Loucy (cell line): ENCODE data around the gene DIPK1B.

Experiments
- H2AFZ ChIP-seq: fragments of 200-600 bp; sonication (generic); 2 replicates; pipeline ENCODE4 v1.6.0; 2016; ENCODE audit warnings: antibody characterized with exemption, mild to moderate bottlenecking, low read length, moderate library complexity
- H3F3A ChIP-seq: fragments of 200-600 bp; 2 replicates; pipeline ENCODE4 v1.6.0; 2016; ENCODE audit warnings: antibody characterized with exemption, low read depth, mild to moderate bottlenecking
- H3K27me3 ChIP-seq: fragments of 200-600 bp; sonication (generic); 2 replicates; pipeline ENCODE4 v1.6.1; 2014; ENCODE audit warnings: low read length, mild to moderate bottlenecking; ENCODE audit not compliant: insufficient read depth, poor library complexity, severe bottlenecking
- H3K36me3 ChIP-seq: fragments of 200-600 bp; sonication (generic); 2 replicates; pipeline ENCODE4 v1.6.1; 2016; ENCODE audit warnings: low read length; ENCODE audit not compliant: insufficient read depth
- H3K4me1 ChIP-seq: fragments of 200-600 bp; sonication (generic); 2 replicates; pipeline ENCODE4 v1.5.1; 2014; ENCODE audit warnings: low read length, mild to moderate bottlenecking; ENCODE audit not compliant: insufficient read depth, poor library complexity, severe bottlenecking
- H3K4me2 ChIP-seq: fragments of 200-600 bp; sonication (generic); 2 replicates; pipeline ENCODE4 v1.6.0; 2014; ENCODE audit warnings: antibody characterized with exemption, low read length, low read depth, mild to moderate bottlenecking; ENCODE audit not compliant: poor library complexity, severe bottlenecking
- H3K4me3 ChIP-seq: fragments of 200-600 bp; sonication (generic); 2 replicates; pipeline ENCODE4 v1.5.1; 2014; ENCODE audit warnings: low read length, mild to moderate bottlenecking, mixed read lengths; ENCODE audit not compliant: poor library complexity, severe bottlenecking
- H3K79me2 ChIP-seq: fragments of 200-600 bp; sonication (generic); 2 replicates; pipeline ENCODE4 v1.6.1; 2014; ENCODE audit warnings: low read length; ENCODE audit not compliant: insufficient read depth
- H3K9ac ChIP-seq: fragments of 200-600 bp; sonication (generic); 2 replicates; pipeline ENCODE4 v1.6.0; 2014; ENCODE audit warnings: mild to moderate bottlenecking, low read depth, low read length, moderate library complexity; ENCODE audit not compliant: poor library complexity, severe bottlenecking
- H3K9me2 ChIP-seq: fragments of 200-600 bp; sonication (generic); replicated peaks from 2 replicates; pipeline ENCODE4 v1.6.1; 2016; ENCODE audit warnings: low read depth, low read length, mixed read lengths
- H3K9me3 ChIP-seq: fragments of 200-600 bp; sonication (generic); 2 replicates; pipeline ENCODE4 v1.6.1; 2014; ENCODE audit warnings: mild to moderate bottlenecking, antibody characterized with exemption, low read length, low read depth; ENCODE audit not compliant: insufficient read depth
- H4K20me1 ChIP-seq: fragments of 200-600 bp; sonication (generic); 2 replicates; pipeline ENCODE4 v1.6.0; 2014; ENCODE audit warnings: antibody characterized with exemption, low read length, mild to moderate bottlenecking; ENCODE audit not compliant: insufficient read depth, poor library complexity, severe bottlenecking
- EZH2phosphoT487 ChIP-seq: fragments of 200-600 bp; IDR thresholded peaks from 2 replicates; pipeline ENCODE4 v1.6.1; 2018; ENCODE audit warnings: antibody characterized with exemption, mild to moderate bottlenecking, moderate library complexity, borderline replicate concordance
- TF ChIP-seq, protein P1 (sequence below): fragments of 200-600 bp; sonication (generic); conservative IDR thresholded peaks from 2 replicates; pipeline ENCODE4 v1.5.1; 2014; ENCODE audit warnings: mild to moderate bottlenecking, antibody characterized with exemption, low read length

DIPK1B gene

DNA sequence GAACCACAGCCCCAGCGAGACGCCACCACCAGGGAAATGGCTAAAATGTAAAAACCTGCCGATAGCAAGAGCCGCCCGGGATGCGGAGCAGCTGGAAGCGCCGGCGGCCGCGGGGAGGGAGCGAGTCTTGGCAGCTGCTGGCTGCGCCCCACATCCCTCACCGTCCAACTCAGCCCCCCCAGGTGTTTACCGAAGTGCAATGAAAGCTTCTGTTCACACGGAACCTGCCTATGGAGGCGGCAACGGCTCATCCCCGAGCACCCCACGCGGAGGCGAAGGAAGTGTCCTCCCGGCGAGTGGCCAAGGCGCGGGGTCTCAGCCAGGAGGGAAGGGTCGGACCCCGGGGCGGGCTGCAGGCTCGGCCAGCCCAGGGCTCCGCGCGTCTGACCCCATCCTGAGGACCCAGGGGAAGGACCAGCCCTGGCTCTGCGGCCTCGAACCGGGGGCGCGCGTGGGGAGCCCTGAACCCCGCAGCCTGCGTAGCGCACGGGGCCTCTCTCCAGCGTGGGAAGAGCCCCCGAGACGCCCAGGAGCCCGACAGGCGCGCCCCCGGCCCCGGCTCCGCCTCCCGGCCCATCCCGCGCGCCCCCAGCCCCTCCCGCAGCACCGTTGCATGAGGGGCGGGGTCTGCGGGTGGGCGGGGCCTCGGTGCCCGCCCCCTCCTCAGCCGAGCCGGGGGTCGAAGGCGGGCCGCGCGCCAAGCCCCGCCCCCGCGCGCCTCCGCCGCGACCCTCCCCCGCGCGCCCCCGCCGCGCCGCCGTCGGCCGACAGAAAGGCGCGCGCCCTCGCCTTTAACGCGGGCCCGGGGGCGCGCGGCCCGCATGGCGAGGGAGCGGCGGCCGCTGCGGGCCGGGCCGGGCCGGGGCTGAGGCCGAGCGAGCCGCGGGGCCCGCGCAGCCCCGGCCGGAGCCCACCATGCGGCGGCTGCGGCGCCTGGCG is at the start of gene DIPK1B:
TSS of gene DIPK1B (plus strand) at position 822 of the 939 bp plus-strand sequence. CDS start at position 916, 94 bp downstream.
- Histone ChIP-seq H3K27me3 (no peaks in the 10 kb centered on the region), H3K4me2 (no peak within 1 kb of the TSS), H3K9me3 (no peaks in the 10 kb centered on the region), H4K20me1 (no peaks in the 10 kb centered on the region), H3K79me2 (no peaks in the 10 kb centered on the region), H3K4me3 (no peak within 1 kb of the TSS), H3K9ac (no peak within 1 kb of the TSS), H2AFZ (no peak within 1 kb of the TSS), H3F3A (no peaks in the 10 kb centered on the region), H3K9me2 (no peaks in the 10 kb centered on the region), H3K36me3 (no peaks in the 10 kb centered on the region), H3K4me1 (no peaks in the 10 kb centered on the region)
- TF ChIP-seq EZH2phosphoT487, result no peak
- TF ChIP-seq, protein P1, sequence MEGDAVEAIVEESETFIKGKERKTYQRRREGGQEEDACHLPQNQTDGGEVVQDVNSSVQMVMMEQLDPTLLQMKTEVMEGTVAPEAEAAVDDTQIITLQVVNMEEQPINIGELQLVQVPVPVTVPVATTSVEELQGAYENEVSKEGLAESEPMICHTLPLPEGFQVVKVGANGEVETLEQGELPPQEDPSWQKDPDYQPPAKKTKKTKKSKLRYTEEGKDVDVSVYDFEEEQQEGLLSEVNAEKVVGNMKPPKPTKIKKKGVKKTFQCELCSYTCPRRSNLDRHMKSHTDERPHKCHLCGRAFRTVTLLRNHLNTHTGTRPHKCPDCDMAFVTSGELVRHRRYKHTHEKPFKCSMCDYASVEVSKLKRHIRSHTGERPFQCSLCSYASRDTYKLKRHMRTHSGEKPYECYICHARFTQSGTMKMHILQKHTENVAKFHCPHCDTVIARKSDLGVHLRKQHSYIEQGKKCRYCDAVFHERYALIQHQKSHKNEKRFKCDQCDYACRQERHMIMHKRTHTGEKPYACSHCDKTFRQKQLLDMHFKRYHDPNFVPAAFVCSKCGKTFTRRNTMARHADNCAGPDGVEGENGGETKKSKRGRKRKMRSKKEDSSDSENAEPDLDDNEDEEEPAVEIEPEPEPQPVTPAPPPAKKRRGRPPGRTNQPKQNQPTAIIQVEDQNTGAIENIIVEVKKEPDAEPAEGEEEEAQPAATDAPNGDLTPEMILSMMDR, result no peak

DNA sequence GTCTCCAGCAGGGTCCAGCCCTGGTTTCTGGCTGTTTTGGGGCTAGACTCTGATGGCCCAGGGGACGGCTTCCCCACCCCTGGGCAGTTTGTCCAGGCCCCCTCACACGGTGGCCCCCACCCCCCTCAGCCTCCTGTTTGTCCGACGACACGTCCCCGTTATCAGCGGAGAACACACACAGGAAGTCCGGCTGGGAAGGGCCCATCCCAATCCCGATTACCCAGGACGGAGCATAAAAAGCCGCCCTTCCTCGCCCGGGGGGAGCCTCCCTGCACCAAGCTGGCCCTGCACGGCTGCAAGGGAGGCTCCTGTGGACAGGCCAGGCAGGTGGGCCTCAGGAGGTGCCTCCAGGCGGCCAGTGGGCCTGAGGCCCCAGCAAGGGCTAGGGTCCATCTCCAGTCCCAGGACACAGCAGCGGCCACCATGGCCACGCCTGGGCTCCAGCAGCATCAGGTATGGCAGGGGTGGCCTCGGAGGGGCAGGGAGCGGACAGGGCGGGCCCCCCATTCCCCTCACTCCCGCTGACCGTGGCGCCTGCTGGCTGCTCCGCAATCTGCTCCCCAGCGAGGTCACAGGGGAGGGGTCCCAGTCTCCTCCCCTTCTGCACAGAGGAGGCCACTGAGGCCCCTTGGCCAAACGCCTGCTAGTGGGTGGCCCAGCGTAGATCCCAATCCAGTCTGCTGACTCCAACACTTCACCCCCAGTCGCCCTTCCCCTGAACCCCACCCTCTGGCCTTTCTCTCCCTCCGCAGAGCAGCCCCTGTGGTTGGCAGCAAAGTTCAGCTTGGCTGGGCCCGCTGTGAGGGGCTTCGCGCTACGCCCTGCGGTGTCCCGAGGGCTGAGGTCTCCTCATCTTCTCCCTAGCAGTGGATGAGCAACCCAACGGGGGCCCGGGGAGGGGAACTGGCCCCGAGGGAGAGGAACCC is 49.5 kb upstream of the DIPK1B start, which contains the start of gene EGFL7:
TSS of gene EGFL7 (plus strand) at position 261 of the 926 bp plus-strand sequence. CDS start 5,367 bp downstream, outside the sequence.
- Histone ChIP-seq H3K79me2 (no peaks in the 10 kb centered on the region), H3K9me2 (no peaks in the 10 kb centered on the region), H3K9ac (no peak within 1 kb of the TSS), H2AFZ (no peak within 1 kb of the TSS), H3K27me3 (no peaks in the 10 kb centered on the region), H3K4me2 (no peak within 1 kb of the TSS), H3K4me1 (peaks cover 11% of the 10 kb centered on the region), H3K36me3 (no peaks in the 10 kb centered on the region), H4K20me1 (no peaks in the 10 kb centered on the region), H3K4me3 (no peak within 1 kb of the TSS), H3K9me3 (no peaks in the 10 kb centered on the region), H3F3A (no peaks in the 10 kb centered on the region)
- TF ChIP-seq EZH2phosphoT487, result no peak

DNA sequence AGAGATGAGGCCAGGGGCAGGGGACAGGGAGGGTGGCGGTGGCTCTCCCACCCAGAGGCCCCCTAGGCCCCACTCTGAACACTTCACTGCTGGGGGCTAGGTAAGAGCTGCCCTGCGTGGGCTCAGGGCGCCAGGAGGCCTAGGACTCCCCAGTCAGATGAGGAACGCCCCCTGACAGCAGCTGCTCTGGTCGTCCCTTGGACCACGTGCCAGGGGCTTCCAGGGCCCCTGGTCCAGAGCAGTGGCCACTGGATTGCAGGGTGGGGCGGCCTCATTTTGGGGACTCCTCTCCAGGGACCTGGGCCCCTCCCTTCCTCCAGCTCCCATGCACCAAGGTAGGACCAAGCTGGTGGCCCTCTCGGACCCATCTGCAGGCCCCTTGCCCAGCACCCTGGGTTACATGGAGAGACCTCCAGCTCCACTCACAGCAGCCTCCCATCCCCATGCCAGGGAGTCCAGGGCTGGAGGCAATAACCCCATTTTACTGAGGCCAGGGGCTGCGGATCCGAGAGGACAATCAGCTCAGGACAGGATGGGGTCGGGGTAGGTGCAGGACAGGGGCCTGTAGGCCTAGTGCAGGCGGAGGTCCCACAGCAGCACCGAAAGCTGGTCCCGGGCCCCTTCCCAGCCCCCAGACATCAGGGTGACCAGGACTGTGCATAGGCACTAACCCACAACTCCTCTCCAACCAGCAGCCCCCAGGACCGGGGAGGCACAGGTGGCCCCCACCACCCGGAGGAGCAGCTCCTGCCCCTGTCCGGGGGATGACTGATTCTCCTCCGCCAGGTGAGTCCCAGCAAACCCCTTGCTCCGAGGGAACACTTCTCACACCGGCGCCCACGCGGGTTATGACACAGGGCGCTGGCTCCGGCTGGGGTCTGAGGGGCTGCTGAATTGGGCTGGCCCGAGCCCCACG is 48.1 kb upstream of the DIPK1B start:
- H3K9me3 ChIP-seq, result no peaks in the 10 kb centered on the region
- no peaks in the 10 kb centered on the region for H3K79me2 ChIP-seq
- peaks cover under 1% of the 10 kb centered on the region for H3K4me1 ChIP-seq
- H3K4me2 ChIP-seq, result no peak overlapping the region
- H2AFZ ChIP-seq, result no peak overlapping the region
- TF ChIP-seq, protein P1, result no peak
- no peak for TF ChIP-seq EZH2phosphoT487
- H3F3A ChIP-seq, result no peaks in the 10 kb centered on the region
- no peaks in the 10 kb centered on the region for H3K36me3 ChIP-seq
- no peaks in the 10 kb centered on the region for H4K20me1 ChIP-seq
- no peaks in the 10 kb centered on the region for H3K9me2 ChIP-seq
- no peak overlapping the region for H3K4me3 ChIP-seq
- no peak overlapping the region for H3K9ac ChIP-seq
- H3K27me3 ChIP-seq, result no peaks in the 10 kb centered on the region
